CD4-positive, alpha-beta T cell (primary cell): ENCODE data around the gene ADGRL3. TPM values are rescaled to one million over a fixed set of nuclear protein-coding genes. Genes with fewer than 3 reads are reported as not detected.

ENCODE experiments used
- ATAC-seq: fragments of 200-7000 bp; cut with Tn5 transposase; one replicate; pipeline ENCODE4 v1.10.0; 2022; ENCODE audit warnings: mild to moderate bottlenecking; ENCODE audit not compliant: poor library complexity
- CTCF ChIA-PET: fragments of 350-600 bp; sonication (Branson Sonifier 250); formaldehyde crosslinking; loops from one replicate; lab custom pipeline; 2021; ENCODE audit warnings: antibody characterized with exemption, inconsistent platforms; lab: Charles Lee
- POLR2A ChIA-PET: fragments of 350-600 bp; sonication (Branson Sonifier 250); formaldehyde crosslinking; loops from one replicate; lab custom pipeline; 2021; ENCODE audit warnings: antibody characterized with exemption, inconsistent platforms; lab: Charles Lee
- DNase-seq, 14 experiments: peaks; one replicate each; pipeline ENCODE4 v3.0.0-alpha.2; 2013 to 2020; ENCODE audit warnings: mixed read lengths in 2 of 14
- H3K27ac ChIP-seq, 2 donors: one replicate each; pipeline versions ENCODE4 v1.5.1 to v1.7.0; 2013; ENCODE audit warnings: low read length in 2 of 2, low read depth in 1 of 2, mild to moderate bottlenecking in 1 of 2
- H3K27me3 ChIP-seq, 2 experiments: 1 replicate in 1 of 2; 2 replicates in 1 of 2; pipeline versions ENCODE4 v1.6.1 to v1.7.0; 2013; ENCODE audit warnings: low read length in 2 of 2, control low read depth in 1 of 2, mild to moderate bottlenecking in 1 of 2, moderate library complexity in 1 of 2; ENCODE audit not compliant: insufficient read depth in 2 of 2, control insufficient read depth in 1 of 2
- H3K36me3 ChIP-seq: one replicate; pipeline ENCODE4 v1.6.1; 2013; ENCODE audit warnings: low read length, control low read depth; ENCODE audit not compliant: insufficient read depth
- H3K4me1 ChIP-seq: one replicate; pipeline ENCODE4 v1.6.1; 2013; ENCODE audit warnings: low read length, control low read depth; ENCODE audit not compliant: insufficient read depth
- H3K4me3 ChIP-seq: one replicate; pipeline ENCODE4 v1.5.1; 2013; ENCODE audit warnings: mild to moderate bottlenecking, low read length, moderate library complexity
- H3K9me3 ChIP-seq, 2 experiments: 1 replicate in 1 of 2; 2 replicates in 1 of 2; pipeline versions ENCODE4 v1.6.1 to v1.7.0; 2013; ENCODE audit warnings: low read length in 2 of 2, mild to moderate bottlenecking in 2 of 2, control low read depth in 1 of 2, moderate library complexity in 1 of 2; ENCODE audit not compliant: control insufficient read depth in 1 of 2, insufficient read depth in 1 of 2
- H3K27ac Mint-ChIP-seq: one replicate; pipeline ENCODE4 v1.8.0; 2020; ENCODE audit warnings: mixed read lengths
- H3K27me3 Mint-ChIP-seq: one replicate; pipeline ENCODE4 v1.8.0; 2021; ENCODE audit warnings: mixed read lengths
- H3K36me3 Mint-ChIP-seq: one replicate; pipeline ENCODE4 v1.8.0; 2021; ENCODE audit warnings: low read depth, mixed read lengths
- H3K4me1 Mint-ChIP-seq: one replicate; pipeline ENCODE4 v1.8.0; 2021; ENCODE audit warnings: low read depth, mixed read lengths
- H3K4me3 Mint-ChIP-seq: one replicate; pipeline ENCODE4 v1.8.0; 2020; ENCODE audit warnings: mild to moderate bottlenecking, mixed read lengths
- H3K9me3 Mint-ChIP-seq: one replicate; pipeline ENCODE4 v1.8.0; 2020; ENCODE audit warnings: mixed read lengths
- intact Hi-C, 2 experiments: fragments of 100-400 bp; cut with DNase I in 1 of 2; cut with micrococcal nuclease in 1 of 2; formaldehyde crosslinking; loops; one replicate each; pipeline versions ENCODE4 v1.15.1 to v1.9.0; 2023 to 2025; cut with DNase I, micrococcal nuclease
- total RNA-seq, 174 experiments: library from RNA in 2 of 174; stranded (reverse) in 2 of 174; gene quantifications; one replicate each; pipeline ENCODE4 v1.2.3 and lab custom pipeline; 2021 to 2026
- TF ChIP-seq, protein P1 (sequence below): fragments of 200-600 bp; IDR thresholded peaks from one replicate; pipeline ENCODE4 v1.8.0; 2022; ENCODE audit warnings: antibody characterized with exemption, mild to moderate bottlenecking

ADGRL3 gene
- total RNA-seq, 2 experiments from 2014 or later = not detected

DNA sequence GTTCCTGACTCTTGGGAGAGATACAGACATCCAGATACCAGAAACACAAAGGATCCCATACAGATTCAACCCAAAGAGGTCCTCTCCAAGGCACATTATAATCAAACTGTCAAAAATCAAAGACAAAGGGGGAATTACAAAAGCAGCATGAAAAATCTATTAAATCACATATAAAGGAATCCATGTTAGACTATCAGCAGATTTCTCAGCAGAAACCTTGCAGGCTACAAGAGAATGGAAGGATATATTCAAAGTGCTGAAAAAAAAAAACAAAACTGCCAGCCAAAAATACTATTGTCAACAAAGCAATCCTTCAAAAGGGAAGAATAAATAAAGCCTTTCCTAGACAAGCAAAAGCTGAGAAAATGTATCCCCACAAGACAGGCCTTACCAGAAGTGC, 14.8 kb upstream of the ADGRL3 start:
- ATAC-seq (no peak), DNase-seq (no peak)
- Mint-ChIP-seq H3K27me3 (no peaks in the 10 kb centered on the region), H3K4me1 (no peaks in the 10 kb centered on the region), H3K36me3 (no peaks in the 10 kb centered on the region), H3K9me3 (peaks cover 20% of the 10 kb centered on the region), H3K4me3 (no peak overlapping the region), H3K27ac (no peak overlapping the region)
- ChIA-PET POLR2A (no interaction called here), CTCF (no interaction called here)
- no peaks in the 10 kb centered on the region for H3K36me3 ChIP-seq
- intact Hi-C loops = no loop called here
- H3K27ac ChIP-seq = no peak overlapping the region
- no peak overlapping the region for H3K4me3 ChIP-seq
- no peaks in the 10 kb centered on the region for H3K4me1 ChIP-seq
- peaks cover 0 to 4% of the 10 kb centered on the region in 2 experiments for H3K9me3 ChIP-seq
- TF ChIP-seq, protein P1, sequence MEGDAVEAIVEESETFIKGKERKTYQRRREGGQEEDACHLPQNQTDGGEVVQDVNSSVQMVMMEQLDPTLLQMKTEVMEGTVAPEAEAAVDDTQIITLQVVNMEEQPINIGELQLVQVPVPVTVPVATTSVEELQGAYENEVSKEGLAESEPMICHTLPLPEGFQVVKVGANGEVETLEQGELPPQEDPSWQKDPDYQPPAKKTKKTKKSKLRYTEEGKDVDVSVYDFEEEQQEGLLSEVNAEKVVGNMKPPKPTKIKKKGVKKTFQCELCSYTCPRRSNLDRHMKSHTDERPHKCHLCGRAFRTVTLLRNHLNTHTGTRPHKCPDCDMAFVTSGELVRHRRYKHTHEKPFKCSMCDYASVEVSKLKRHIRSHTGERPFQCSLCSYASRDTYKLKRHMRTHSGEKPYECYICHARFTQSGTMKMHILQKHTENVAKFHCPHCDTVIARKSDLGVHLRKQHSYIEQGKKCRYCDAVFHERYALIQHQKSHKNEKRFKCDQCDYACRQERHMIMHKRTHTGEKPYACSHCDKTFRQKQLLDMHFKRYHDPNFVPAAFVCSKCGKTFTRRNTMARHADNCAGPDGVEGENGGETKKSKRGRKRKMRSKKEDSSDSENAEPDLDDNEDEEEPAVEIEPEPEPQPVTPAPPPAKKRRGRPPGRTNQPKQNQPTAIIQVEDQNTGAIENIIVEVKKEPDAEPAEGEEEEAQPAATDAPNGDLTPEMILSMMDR = no peak
- no peaks in the 10 kb centered on the region for H3K27me3 ChIP-seq

DNA sequence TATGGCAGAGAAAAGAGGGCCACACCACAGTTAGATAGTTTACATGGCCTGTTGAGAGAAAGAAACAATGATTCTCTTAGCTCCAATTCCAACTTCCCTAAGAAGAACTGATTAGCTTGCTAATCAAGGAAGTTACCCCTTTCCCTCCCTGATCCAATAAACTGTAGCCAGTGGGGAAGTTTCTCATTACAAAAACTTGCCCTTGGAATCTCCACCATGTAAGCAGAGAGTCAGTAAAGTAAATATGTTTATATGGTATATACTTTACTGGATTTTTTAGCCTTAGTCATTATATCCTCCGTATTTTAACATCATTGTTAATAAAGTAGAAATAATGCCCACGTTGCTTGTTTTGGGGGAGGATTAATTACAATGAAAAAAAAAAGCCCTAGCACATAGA, 7.7 kb upstream of the ADGRL3 start:
- ATAC-seq (no peak), DNase-seq (no peak)
- no peaks in the 10 kb centered on the region for H3K27me3 Mint-ChIP-seq
- Histone ChIP-seq H3K9me3 (no peaks in the 10 kb centered on the region), H3K4me1 (no peaks in the 10 kb centered on the region), H3K4me3 (no peak overlapping the region), H3K36me3 (no peaks in the 10 kb centered on the region), H3K27ac (no peak overlapping the region), H3K27me3 (no peaks in the 10 kb centered on the region)
- ChIA-PET CTCF (no interaction called here), POLR2A (no interaction called here)
- TF ChIP-seq, protein P1 = no peak
- no peak overlapping the region for H3K4me3 Mint-ChIP-seq
- H3K36me3 Mint-ChIP-seq = no peaks in the 10 kb centered on the region
- intact Hi-C loops = no loop called here
- H3K4me1 Mint-ChIP-seq = no peaks in the 10 kb centered on the region
- no peak overlapping the region for H3K27ac Mint-ChIP-seq
- H3K9me3 Mint-ChIP-seq = peaks cover 11% of the 10 kb centered on the region

- ChIA-PET POLR2A (no interaction called here), CTCF (no interaction called here)
- H3K27me3 Mint-ChIP-seq = peaks cover 4% of the 10 kb centered on the region
- no peaks in the 10 kb centered on the region for H3K36me3 Mint-ChIP-seq
- DNase-seq (no peak), ATAC-seq (no peak)
- H3K27ac Mint-ChIP-seq = no peak overlapping the region
- Histone ChIP-seq H3K36me3 (no peaks in the 10 kb centered on the region), H3K9me3 (no peaks in the 10 kb centered on the region), H3K4me1 (no peaks in the 10 kb centered on the region), H3K4me3 (no peak overlapping the region), H3K27ac (no peak overlapping the region), H3K27me3 (peaks cover 0 to 2% of the 10 kb centered on the region in 2 experiments)
- intact Hi-C loops = no loop called here
- H3K4me1 Mint-ChIP-seq = no peaks in the 10 kb centered on the region
- TF ChIP-seq, protein P1 = no peak
- peaks cover 10% of the 10 kb centered on the region for H3K9me3 Mint-ChIP-seq
- no peak overlapping the region for H3K4me3 Mint-ChIP-seq
Observed at GRCh38 chr4:61193863-61194262, 6.3 kb upstream of the ADGRL3 start.
